IMR-90 (cell line): ENCODE measurements around the gene ITPRIP. TPM values are rescaled to one million over a fixed set of nuclear protein-coding genes. Genes with fewer than 3 reads are reported as not detected.

ENCODE experiments used
- ATAC-seq: fragments of 200-7000 bp; cut with Tn5 transposase; 2 replicates; pipeline ENCODE4 v1.9.1; 2020; ENCODE audit warnings: low read depth, mild to moderate bottlenecking, moderate library complexity
- BruUV-seq: library from RNA; stranded (reverse); fragments of 400-500 nt; replicated peaks from 2 replicates; lab custom pipeline; 2021; lab: Mats Ljungman, UMichigan
- CTCF ChIA-PET: fragments of 300-600 bp; formaldehyde crosslinking; extraction: SDS; loops from one replicate; lab custom pipeline; 2021; ENCODE audit warnings: antibody characterized with exemption; lab: Yijun Ruan, JAX
- POLR2A ChIA-PET: fragments of 300-600 bp; sonication (Branson Sonifier 250); formaldehyde crosslinking; loops from one replicate; lab custom pipeline; 2022; ENCODE audit warnings: antibody characterized with exemption; ENCODE audit not compliant: unreplicated experiment; lab: Charles Lee
- DNase-seq: peaks from one replicate; pipeline ENCODE4 v3.0.0; 2013
- H2AFZ ChIP-seq: replicated peaks from 2 replicates; pipeline ENCODE3; 2013; ENCODE audit warnings: low read length, mild to moderate bottlenecking; ENCODE audit not compliant: poor library complexity
- H2AK5ac ChIP-seq: 2 replicates; pipeline ENCODE4 v1.6.1; 2013; ENCODE audit warnings: low read depth, low read length, inconsistent platforms
- H2AK9ac ChIP-seq: replicated peaks from 2 replicates; pipeline ENCODE3; 2013; ENCODE audit warnings: mild to moderate bottlenecking, low read depth, low read length, moderate library complexity; ENCODE audit not compliant: poor library complexity
- H2BK120ac ChIP-seq: 2 replicates; pipeline ENCODE4 v1.6.1; 2013; ENCODE audit warnings: low read depth, low read length, inconsistent platforms
- H2BK15ac ChIP-seq: 3 replicates; pipeline ENCODE4 v1.6.1; 2013; ENCODE audit warnings: low read depth, low read length, inconsistent platforms
- H2BK20ac ChIP-seq: 2 replicates; pipeline ENCODE4 v1.6.1; 2013; ENCODE audit warnings: low read depth, mild to moderate bottlenecking, inconsistent platforms, low read length, moderate library complexity
- H2BK5ac ChIP-seq: 2 replicates; pipeline ENCODE4 v1.6.1; 2013; ENCODE audit warnings: mild to moderate bottlenecking, low read depth, low read length, inconsistent platforms; ENCODE audit not compliant: poor library complexity, severe bottlenecking
- H3K14ac ChIP-seq: replicated peaks from 2 replicates; pipeline ENCODE4 v1.6.1; 2013; ENCODE audit warnings: low read depth, low read length, inconsistent platforms
- H3K18ac ChIP-seq: 2 replicates; pipeline ENCODE4 v1.6.1; 2013; ENCODE audit warnings: low read depth, low read length, control low read depth
- H3K23ac ChIP-seq: 2 replicates; pipeline ENCODE4 v1.6.1; 2013; ENCODE audit warnings: low read depth, low read length, inconsistent platforms
- H3K27ac ChIP-seq: 2 replicates; pipeline ENCODE4 v1.5.1; 2013; ENCODE audit warnings: mild to moderate bottlenecking, control low read depth, low read length; ENCODE audit not compliant: insufficient read depth
- H3K27me3 ChIP-seq: 2 replicates; pipeline ENCODE4 v1.6.1; 2013; ENCODE audit warnings: low read length; ENCODE audit not compliant: control insufficient read depth, insufficient read depth
- H3K36me3 ChIP-seq: 2 replicates; pipeline ENCODE4 v1.6.1; 2013; ENCODE audit warnings: low read length, mixed read lengths; ENCODE audit not compliant: control insufficient read depth, insufficient read depth
- H3K4ac ChIP-seq: 2 replicates; pipeline ENCODE4 v1.6.1; 2013; ENCODE audit warnings: low read depth, low read length, inconsistent platforms
- H3K4me1 ChIP-seq: 2 replicates; pipeline ENCODE4 v1.6.1; 2013; ENCODE audit warnings: low read length, mixed read lengths; ENCODE audit not compliant: control insufficient read depth, insufficient read depth
- H3K4me2 ChIP-seq: 2 replicates; pipeline ENCODE4 v1.6.1; 2013; ENCODE audit warnings: low read depth, mild to moderate bottlenecking, control low read depth, low read length, moderate library complexity
- H3K4me3 ChIP-seq: 2 replicates; pipeline ENCODE4 v1.5.1; 2013; ENCODE audit warnings: low read depth, mild to moderate bottlenecking, control low read depth, low read length, moderate library complexity; ENCODE audit not compliant: insufficient read depth
- H3K56ac ChIP-seq: 2 replicates; pipeline ENCODE4 v1.6.1; 2013; ENCODE audit warnings: low read length, inconsistent platforms; ENCODE audit not compliant: insufficient read depth; ENCODE audit errors: extremely low read depth
- H3K79me1 ChIP-seq, 2 experiments: 2 replicates each; pipeline ENCODE4 v1.6.1; 2013; ENCODE audit warnings: low read length in 2 of 2, inconsistent platforms in 1 of 2, low read depth in 1 of 2
- H3K9ac ChIP-seq: 2 replicates; pipeline ENCODE4 v1.6.1; 2013; ENCODE audit warnings: low read depth, low read length, control low read depth
- H3K9me1 ChIP-seq: 2 replicates; pipeline ENCODE4 v1.6.1; 2013; ENCODE audit warnings: low read length, inconsistent platforms; ENCODE audit not compliant: insufficient read depth
- H3K9me3 ChIP-seq: 2 replicates; pipeline ENCODE4 v1.6.1; 2013; ENCODE audit warnings: low read length; ENCODE audit not compliant: control insufficient read depth, insufficient read depth
- H4K20me1 ChIP-seq: 2 replicates; pipeline ENCODE4 v1.6.1; 2013; ENCODE audit warnings: low read length, inconsistent platforms; ENCODE audit not compliant: insufficient read depth
- H4K5ac ChIP-seq: 2 replicates; pipeline ENCODE4 v1.6.1; 2013; ENCODE audit warnings: mild to moderate bottlenecking, low read depth, low read length, control low read depth
- H4K8ac ChIP-seq, 2 experiments: 2 replicates each; pipeline ENCODE4 v1.6.1; 2013; ENCODE audit warnings: low read depth in 2 of 2, low read length in 2 of 2, control low read depth in 1 of 2, inconsistent platforms in 1 of 2
- H4K91ac ChIP-seq: 2 replicates; pipeline ENCODE4 v1.6.1; 2013; ENCODE audit warnings: low read depth, low read length, inconsistent platforms; ENCODE audit not compliant: insufficient read depth
- BHLHE40 ChIP-seq: fragments of 150-350 bp; IDR thresholded peaks from 2 replicates; pipeline ENCODE4 v1.6.1; 2016; ENCODE audit warnings: mild to moderate bottlenecking, low read depth, low read length
- CEBPB ChIP-seq: IDR thresholded peaks from 2 replicates; pipeline ENCODE4 v1.6.1; 2012; ENCODE audit warnings: low read depth, low read length, improper control_type of control experiment
- CHD1 ChIP-seq: IDR thresholded peaks from 2 replicates; pipeline ENCODE4 v1.6.1; 2012; ENCODE audit warnings: low read depth, low read length, improper control_type of control experiment
- FOS ChIP-seq: fragments of 150-350 bp; IDR thresholded peaks from 2 replicates; pipeline ENCODE4 v1.6.1; 2016; ENCODE audit warnings: low read depth, low read length
- MAFK ChIP-seq: IDR thresholded peaks from 2 replicates; pipeline ENCODE4 v1.6.1; 2012; ENCODE audit warnings: low read depth, low read length, improper control_type of control experiment
- MAZ ChIP-seq: IDR thresholded peaks from 2 replicates; pipeline ENCODE4 v1.6.1; 2012; ENCODE audit warnings: low read depth, mild to moderate bottlenecking, low read length, improper control_type of control experiment, moderate library complexity, borderline replicate concordance
- MXI1 ChIP-seq: IDR thresholded peaks from 2 replicates; pipeline ENCODE4 v1.6.1; 2012; ENCODE audit warnings: low read depth, mild to moderate bottlenecking, low read length, moderate library complexity, borderline replicate concordance
- NFE2L2 ChIP-seq: fragments of 150-350 bp; IDR thresholded peaks from 2 replicates; pipeline ENCODE4 v1.6.1; 2016; ENCODE audit warnings: low read depth, mild to moderate bottlenecking, low read length
- POLR2A ChIP-seq: IDR thresholded peaks from 2 replicates; pipeline ENCODE4 v1.6.1; 2012; ENCODE audit warnings: mild to moderate bottlenecking, low read depth, low read length
- RAD21 ChIP-seq: IDR thresholded peaks from 2 replicates; pipeline ENCODE4 v1.6.1; 2012; ENCODE audit warnings: low read length, improper control_type of control experiment
- RCOR1 ChIP-seq: IDR thresholded peaks from 2 replicates; pipeline ENCODE4 v1.6.1; 2012; ENCODE audit warnings: mild to moderate bottlenecking, low read length, improper control_type of control experiment; ENCODE audit not compliant: insufficient replicate concordance
- RFX5 ChIP-seq: IDR thresholded peaks from 2 replicates; pipeline ENCODE4 v1.8.0; 2012; ENCODE audit warnings: low read depth, mild to moderate bottlenecking, low read length, moderate library complexity
- SMC3 ChIP-seq: fragments of 150-350 bp; IDR thresholded peaks from 2 replicates; pipeline ENCODE4 v1.6.1; 2016; ENCODE audit warnings: low read depth, mild to moderate bottlenecking, antibody characterized with exemption, low read length, moderate library complexity
- WGBS, 2 experiments: methylation state at CpG; one replicate each; pipeline versions ENCODE4 v1.1.5 to v1.1.7; 2013; ENCODE audit warnings: missing lambda C conversion rate in 2 of 2; ENCODE audit not compliant: insufficient read length in 1 of 2; ENCODE audit errors: extremely low coverage in 2 of 2; 5-methylcytosine and 5-hydroxymethylcytosine counted together
- dilution Hi-C: fragments of 300-500 bp; cut with HindIII; formaldehyde crosslinking; loops from one replicate; pipeline ENCODE4 v1.14.3; 2018; ENCODE audit warnings: low sequenced_read_pairs; ENCODE audit not compliant: unreplicated experiment
- in situ Hi-C: fragments of 300-500 bp; cut with MboI; formaldehyde crosslinking; loops from 3 replicates; pipeline ENCODE4 v1.14.3; 2019; ENCODE audit warnings: low sequenced_read_pairs, inconsistent platforms, mixed read lengths
- intact Hi-C: fragments of 100-400 bp; cut with micrococcal nuclease; formaldehyde crosslinking; loops from 2 replicates; pipeline ENCODE4 v1.10.0; 2022
- polyA plus RNA-seq, 3 experiments: library from polyadenylated mRNA; depleted of rRNA; stranded (reverse); fragments of >200 nt; gene quantifications; 2 replicates each; pipeline ENCODE4 v1.2.3, GENCODE V29; 2012; ENCODE audit warnings: low replicate concordance in 1 of 3
- total RNA-seq: library from RNA; depleted of rRNA; stranded (reverse); fragments of >200 nt; gene quantifications from 2 replicates; pipeline ENCODE4 v1.2.3, GENCODE V29; 2012
- TF ChIP-seq, protein P1 (sequence below): conservative IDR thresholded peaks from 2 replicates; pipeline ENCODE4 v1.5.1; 2012; ENCODE audit warnings: mild to moderate bottlenecking, low read depth, low read length, improper control_type of control experiment
- TF ChIP-seq, protein P2 (sequence below): fragments of 150-350 bp; IDR thresholded peaks from 2 replicates; pipeline ENCODE4 v1.6.1; 2017; ENCODE audit warnings: mild to moderate bottlenecking, antibody characterized with exemption, low read length, low read depth
- TF ChIP-seq, protein P3 (sequence below): fragments of 150-350 bp; IDR thresholded peaks from 2 replicates; pipeline ENCODE4 v1.6.1; 2016; ENCODE audit warnings: low read depth, mild to moderate bottlenecking, low read length, moderate library complexity, borderline replicate concordance

The ITPRIP gene
- total and polyA plus RNA-seq, 2 of the 4 experiments (the other 2 are of a cell fraction) = 7.5 to 31.9 TPM

DNA sequence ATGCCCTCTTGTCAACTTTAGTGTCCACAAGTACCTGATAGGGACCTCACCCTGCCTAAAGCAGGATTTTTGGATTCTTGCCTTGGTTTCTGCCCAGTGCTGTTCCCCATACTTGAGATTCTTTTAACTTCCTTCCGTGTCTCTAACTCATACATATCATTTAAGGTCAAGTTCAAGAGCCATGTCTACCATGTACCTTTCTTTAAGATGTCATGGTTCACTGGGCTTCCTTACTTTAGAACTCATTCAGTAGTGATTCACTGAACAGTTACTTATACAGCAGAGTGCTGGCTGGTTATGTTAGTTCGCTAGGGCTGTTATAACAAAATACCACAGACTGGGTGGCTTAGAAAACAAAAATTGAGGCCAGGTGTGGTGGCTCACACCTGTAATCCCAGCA, 10.3 kb upstream of the ITPRIP start:
- Histone ChIP-seq H3K9ac (no peak overlapping the region), H4K8ac (no peak overlapping the region), H3K56ac (no peak overlapping the region), H2BK120ac (no peak overlapping the region), H4K5ac (no peak overlapping the region), H2AK5ac (peak overlapping the region; percentile 21; the same call in 1 of the 2 replicates), H4K20me1 (no peaks in the 10 kb centered on the region), H3K4ac (no peak overlapping the region), H3K9me1 (peaks cover 5% of the 10 kb centered on the region; the same call in 1 of the 2 replicates), H2AK9ac (no peak overlapping the region), H2BK5ac (no peak overlapping the region), H3K4me1 (peaks cover 7% of the 10 kb centered on the region; the same call in 1 of the 2 replicates), H2AFZ (no peak overlapping the region), H4K91ac (no peak overlapping the region), H3K14ac (no peak overlapping the region), H3K23ac (no peak overlapping the region), H3K4me3 (no peak overlapping the region), H3K27me3 (no peaks in the 10 kb centered on the region), H3K36me3 (no peaks in the 10 kb centered on the region), H3K18ac (no peak overlapping the region), H2BK15ac (no peak overlapping the region), H3K9me3 (no peaks in the 10 kb centered on the region), H3K4me2 (no peak overlapping the region), H3K79me1 (no peaks in the 10 kb centered on the region; a peak in 1 of 4 replicates), H2BK20ac (no peak overlapping the region), H3K27ac (no peak overlapping the region)
- dilution Hi-C loops (no loop called here), in situ Hi-C loops (loop anchor here (5.0 kb wide), 2 partner anchors 56 to 301 kb away; no protein-coding TSS in a partner anchor), intact Hi-C loops (no loop called here)
- ATAC-seq (no peak), DNase-seq (no peak)
- TF ChIP-seq CEBPB = no peak
- no peak for TF ChIP-seq CHD1
- no peak for TF ChIP-seq RAD21
- TF ChIP-seq RFX5 = no peak
- TF ChIP-seq POLR2A = no peak
- TF ChIP-seq MXI1 = no peak
- no peak for TF ChIP-seq SMC3
- no peak for TF ChIP-seq FOS
- no peak for TF ChIP-seq BHLHE40
- TF ChIP-seq, protein P1, sequence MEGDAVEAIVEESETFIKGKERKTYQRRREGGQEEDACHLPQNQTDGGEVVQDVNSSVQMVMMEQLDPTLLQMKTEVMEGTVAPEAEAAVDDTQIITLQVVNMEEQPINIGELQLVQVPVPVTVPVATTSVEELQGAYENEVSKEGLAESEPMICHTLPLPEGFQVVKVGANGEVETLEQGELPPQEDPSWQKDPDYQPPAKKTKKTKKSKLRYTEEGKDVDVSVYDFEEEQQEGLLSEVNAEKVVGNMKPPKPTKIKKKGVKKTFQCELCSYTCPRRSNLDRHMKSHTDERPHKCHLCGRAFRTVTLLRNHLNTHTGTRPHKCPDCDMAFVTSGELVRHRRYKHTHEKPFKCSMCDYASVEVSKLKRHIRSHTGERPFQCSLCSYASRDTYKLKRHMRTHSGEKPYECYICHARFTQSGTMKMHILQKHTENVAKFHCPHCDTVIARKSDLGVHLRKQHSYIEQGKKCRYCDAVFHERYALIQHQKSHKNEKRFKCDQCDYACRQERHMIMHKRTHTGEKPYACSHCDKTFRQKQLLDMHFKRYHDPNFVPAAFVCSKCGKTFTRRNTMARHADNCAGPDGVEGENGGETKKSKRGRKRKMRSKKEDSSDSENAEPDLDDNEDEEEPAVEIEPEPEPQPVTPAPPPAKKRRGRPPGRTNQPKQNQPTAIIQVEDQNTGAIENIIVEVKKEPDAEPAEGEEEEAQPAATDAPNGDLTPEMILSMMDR = no peak
- no peak for TF ChIP-seq RCOR1
- TF ChIP-seq, protein P2, sequence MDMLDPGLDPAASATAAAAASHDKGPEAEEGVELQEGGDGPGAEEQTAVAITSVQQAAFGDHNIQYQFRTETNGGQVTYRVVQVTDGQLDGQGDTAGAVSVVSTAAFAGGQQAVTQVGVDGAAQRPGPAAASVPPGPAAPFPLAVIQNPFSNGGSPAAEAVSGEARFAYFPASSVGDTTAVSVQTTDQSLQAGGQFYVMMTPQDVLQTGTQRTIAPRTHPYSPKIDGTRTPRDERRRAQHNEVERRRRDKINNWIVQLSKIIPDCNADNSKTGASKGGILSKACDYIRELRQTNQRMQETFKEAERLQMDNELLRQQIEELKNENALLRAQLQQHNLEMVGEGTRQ = no peak
- TF ChIP-seq MAFK = no peak
- TF ChIP-seq MAZ = no peak
- TF ChIP-seq NFE2L2 = no peak
- TF ChIP-seq, protein P3, sequence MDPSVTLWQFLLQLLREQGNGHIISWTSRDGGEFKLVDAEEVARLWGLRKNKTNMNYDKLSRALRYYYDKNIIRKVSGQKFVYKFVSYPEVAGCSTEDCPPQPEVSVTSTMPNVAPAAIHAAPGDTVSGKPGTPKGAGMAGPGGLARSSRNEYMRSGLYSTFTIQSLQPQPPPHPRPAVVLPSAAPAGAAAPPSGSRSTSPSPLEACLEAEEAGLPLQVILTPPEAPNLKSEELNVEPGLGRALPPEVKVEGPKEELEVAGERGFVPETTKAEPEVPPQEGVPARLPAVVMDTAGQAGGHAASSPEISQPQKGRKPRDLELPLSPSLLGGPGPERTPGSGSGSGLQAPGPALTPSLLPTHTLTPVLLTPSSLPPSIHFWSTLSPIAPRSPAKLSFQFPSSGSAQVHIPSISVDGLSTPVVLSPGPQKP = no peak
- WGBS, 2 experiments = 80% methylated on average over 1 of the region's 2 CpGs; no CpG with 5 or more reads in 1 of the 2 experiments
- CTCF ChIA-PET = interaction anchor here (0.7 kb wide), 1 partner anchor 73 kb away, joined by 3 read pairs; no protein-coding TSS in a partner anchor
- POLR2A ChIA-PET = no interaction called here
- no TSS peak for BruUV-seq
